Left colon (tissue), 2 donors: ENCODE results near the gene MAPK12. TPM values are rescaled to one million over a fixed set of nuclear protein-coding genes. Genes with fewer than 3 reads are reported as not detected.
A peak's percentile ranks its signal among the peaks of the same experiment; 100 is the strongest.

Experiments used
- ATAC-seq: fragments of 200-7000 bp; cut with Tn5 transposase; one replicate; pipeline ENCODE4 v1.9.1; 2020; ENCODE audit warnings: mild to moderate bottlenecking, moderate library complexity
- DNase-seq, 2 donors: peaks; one replicate each; pipeline ENCODE4 v3.0.0-alpha.2; 2020
- intact Hi-C, 2 donors: fragments of 100-400 bp; cut with DNase I in 1 of 2; cut with micrococcal nuclease in 1 of 2; formaldehyde crosslinking; loops; one replicate each; pipeline versions ENCODE4 v1.11.2 to v1.14.0; 2022; cut with DNase I, micrococcal nuclease
- total RNA-seq, 2 donors: library from RNA; stranded (reverse); fragmentation: NEBNext Ultra II Directional; extraction: Animal tissue kit (Norgen Biotek cat#: 25700); gene quantifications; one replicate each; pipeline ENCODE4 v1.2.1, GENCODE V29; 2021
- donor health status: DM: no; HTN: no; CAD: no.
- donor health status: DM: yes; HTN: yes; CAD: no.

MAPK12 gene
- total RNA-seq, 2 donors from 2014 or later = 3.0 to 3.1 TPM

DNA sequence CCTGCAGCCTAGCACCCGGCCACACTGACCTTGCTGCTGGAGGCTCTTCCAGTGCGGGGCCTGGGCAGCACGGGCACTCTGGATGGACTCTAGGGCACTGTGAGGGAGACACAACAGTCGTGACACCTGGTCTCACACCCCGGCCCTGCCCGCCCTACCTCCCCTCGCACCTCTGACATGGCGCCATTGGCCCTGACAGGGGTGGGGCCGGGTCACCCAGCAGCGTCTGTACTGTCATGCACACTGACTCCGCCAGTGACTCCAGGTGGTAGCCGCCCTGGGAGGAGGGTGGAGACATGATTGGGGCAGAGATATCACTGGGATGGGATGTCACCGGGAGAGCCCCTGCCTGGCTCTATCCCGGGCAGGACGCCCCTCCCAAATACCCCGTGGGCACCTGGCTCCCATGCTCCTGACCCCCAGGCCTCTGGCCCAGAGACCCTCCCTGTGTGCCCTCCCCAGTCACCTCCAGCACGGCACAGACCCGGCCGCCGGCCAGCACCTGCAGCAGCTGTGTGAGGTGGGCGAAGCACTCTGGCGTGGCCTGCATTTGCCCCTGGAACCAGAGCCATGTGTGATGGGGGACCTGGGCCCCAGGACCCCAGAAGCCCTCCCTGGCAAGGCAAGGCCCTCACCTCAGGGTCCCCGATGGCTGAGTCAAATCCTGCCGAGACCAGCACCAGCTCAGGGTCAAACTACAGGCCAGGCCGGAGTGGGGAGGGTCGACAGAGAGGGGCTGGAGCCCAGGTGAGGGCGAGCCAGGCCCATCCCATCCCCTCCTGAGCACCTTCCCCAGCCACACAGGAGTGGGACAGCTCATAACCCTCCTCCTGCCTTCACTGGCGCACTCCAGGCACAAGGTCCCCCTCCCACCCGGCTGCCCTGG is 13.0 kb downstream of the MAPK12 start:
- ATAC-seq (no peak), DNase-seq (no peak)
- intact Hi-C loops = no loop called here

DNA sequence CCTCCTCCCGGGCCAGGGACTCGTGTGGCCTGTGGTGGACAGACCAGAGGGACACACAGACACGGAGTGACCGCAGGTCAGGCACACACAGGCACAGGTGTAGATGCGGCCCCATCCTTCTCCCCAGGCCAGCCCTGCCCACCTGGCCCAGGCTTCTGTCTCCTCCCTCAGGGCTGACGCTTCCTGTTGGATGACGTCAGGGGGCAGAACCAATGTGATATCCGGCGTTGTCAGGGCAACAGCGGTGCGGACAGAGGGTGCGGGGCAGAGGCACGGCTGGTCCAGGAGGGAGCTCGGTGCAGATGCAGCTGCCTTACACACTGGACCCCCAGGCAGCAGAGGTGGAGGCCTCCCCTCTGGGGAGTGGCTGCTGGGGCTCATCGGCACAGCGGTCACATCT is 13.7 kb downstream of the MAPK12 start:
- DNase-seq (peak; percentile 67 to 84), ATAC-seq (peak; percentile 11)
- intact Hi-C loops = no loop called here

DNA sequence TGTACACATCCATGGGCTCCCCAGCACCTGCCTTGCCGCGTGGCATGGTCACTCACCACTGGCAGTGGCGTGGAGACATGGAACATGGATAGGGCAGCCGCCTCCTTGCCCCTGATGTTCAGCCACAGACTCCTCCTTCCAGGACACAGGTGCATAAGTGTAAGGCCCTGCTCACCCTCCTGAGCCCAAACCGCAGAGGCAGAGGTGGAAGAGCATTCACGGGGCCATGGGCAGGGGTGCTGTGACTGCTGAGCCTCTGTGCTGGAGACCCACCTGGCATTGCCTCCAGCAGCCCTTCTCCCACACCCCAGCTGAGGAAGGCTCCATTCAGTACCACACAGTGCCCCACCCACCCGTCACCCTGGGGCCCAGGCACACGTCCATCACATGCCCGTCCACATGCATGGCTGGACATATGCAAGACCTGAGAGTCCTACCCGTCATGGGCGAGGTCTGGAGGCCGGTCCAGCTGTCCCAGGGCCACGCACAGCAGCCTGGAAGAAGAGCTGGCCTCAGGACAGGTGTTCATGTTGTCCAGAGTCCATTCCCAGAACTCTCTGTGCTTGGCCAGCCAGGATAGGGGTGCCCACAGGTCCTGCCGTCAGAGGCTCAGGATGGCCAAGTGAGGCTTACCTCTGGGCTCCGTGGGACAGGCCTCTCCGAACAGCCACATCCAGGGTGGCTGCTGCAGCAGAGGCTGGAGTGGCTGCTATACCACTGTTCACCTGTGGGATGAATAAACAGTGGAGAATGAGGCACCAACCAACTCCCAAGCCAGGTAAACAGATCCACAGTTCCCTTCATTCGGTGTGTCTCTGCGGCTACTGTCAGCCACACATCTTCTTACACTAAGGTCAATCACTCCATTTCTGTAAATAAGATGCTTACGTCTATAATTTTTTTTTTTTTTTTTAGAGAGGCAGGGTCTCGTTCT is 15.0 kb downstream of the MAPK12 start:
- DNase-seq = no peak
- no peak for ATAC-seq
- intact Hi-C loops = no loop called here

DNA sequence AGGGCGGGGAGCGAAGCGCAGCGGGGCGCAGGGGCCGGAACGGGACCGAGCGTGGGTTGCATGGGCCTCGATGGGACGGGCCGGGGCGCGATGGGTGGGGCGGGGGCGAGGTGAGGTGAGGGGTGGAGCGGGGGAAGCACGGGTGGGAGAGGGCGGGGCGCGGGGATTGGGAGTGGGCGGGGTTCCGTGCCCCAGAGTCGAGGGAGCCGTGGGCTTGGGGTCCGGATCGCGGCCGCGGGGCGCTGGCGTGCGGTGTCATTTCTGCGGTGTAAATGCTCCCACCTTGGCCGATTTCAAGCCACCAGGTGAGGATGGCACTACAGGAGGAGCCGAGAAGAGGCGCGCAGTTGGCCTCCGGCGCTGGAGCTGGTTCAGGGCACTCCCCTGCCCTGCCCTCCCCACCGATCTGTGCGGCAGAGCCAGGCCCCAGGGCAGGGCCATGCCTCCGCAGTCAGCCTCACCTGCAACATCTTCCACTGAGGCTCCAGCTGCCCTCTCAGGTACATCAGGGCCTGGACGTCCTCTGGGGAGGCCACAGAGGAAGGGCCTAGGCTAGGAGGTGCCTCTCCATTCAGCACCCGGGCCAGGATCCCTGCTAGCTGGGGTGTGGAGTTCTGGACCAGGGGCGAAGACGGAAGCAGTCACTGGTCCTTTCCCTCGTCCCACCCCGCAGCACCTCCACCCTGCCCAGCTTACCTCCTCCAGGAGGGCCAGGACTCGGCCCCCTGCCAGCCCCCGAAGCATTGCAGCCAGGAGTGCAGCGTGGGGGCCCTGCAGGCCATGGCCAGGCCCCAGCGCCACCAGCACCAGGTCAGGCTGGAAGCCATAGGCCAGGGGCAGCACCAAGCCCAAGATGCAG is 16.0 kb downstream of the MAPK12 start:
- peak in 1 of 2 donors; percentile 49 for DNase-seq

DNA sequence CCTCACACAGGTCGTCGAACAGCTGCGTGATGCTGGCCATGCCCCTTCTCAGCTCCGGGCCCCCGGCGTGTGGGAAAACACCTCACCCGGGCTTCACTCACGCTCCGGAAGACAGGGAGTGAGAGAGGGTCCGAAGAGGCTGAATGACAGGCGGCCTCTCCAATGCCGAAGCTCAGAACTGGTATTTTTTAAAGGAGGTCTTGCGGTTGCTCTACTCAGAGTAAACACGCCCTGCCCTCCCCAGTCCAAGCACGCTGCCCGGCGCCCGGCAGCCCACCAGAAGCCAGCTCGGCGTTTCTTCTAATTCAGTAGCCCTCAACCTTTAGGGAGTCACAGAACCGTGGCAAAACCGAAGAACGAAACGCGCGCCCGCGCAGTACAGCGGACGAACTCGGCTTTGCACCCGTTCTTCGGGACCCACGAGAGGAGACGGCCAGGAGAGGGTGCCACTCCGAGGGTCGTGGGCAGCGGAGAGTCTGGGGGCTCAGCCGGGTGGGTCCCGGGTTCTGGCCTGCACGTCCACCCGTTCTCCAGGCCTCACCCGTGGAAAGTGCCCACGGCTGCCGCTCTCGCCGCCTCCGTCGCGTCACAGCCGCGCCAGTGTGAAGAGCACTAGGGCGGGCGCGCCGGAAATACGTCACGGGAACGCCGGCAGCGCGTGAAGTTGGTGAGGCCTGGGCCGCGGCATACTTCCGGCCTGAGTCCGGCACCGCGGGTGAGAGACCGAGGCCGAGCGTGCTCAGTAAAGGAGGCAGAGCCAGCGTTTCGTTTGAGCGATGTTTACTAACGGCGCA is 16.9 kb downstream of the MAPK12 start, which contains the start of gene TUBGCP6:
TUBGCP6 (minus strand) TSS at position 604 of the 794 bp plus-strand sequence; CDS start at position 40, 564 bp downstream.
- intact Hi-C loops = no loop called here
- peak; percentile 86 for ATAC-seq
- DNase-seq = peak; percentile 92 to 97

More for the DNA sequence above, 16.0 kb downstream of the MAPK12 start:
- intact Hi-C loops = no loop called here
- peak; percentile 45 for ATAC-seq

DNA sequence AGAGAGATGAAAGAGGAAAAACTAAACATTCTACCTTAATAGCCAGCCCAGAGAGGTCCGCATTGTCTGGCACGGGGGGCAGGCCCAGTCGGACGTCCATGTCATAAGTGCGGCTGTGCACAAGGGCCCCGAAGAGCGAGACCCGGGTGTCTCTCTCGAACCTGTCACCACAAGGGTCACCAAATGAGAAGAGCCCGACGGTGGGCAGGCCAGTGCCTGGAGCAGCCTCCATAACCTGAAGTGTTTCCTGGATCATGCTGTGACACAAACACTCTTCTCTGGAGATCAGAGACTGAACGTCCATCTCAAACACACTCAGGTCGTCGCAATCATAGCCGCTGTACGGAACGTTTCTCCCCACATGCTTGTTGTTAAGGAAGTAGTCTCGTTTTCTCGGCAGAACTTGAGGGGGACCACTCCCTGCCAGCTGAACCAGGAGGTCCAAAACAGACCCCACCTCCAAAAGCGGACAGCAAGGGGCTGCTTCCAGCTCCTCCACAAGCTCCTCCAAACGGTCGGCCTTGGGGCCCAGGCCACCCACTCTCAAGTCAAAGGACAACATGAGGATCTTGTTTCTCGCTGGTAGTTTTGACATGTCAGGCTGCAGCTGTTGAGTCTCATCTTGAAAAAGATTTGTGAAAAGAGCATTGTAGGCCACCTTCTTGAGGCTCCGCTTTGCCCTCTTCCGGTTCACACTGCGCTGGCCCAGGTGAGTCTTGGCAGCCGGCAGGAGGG is 17.6 kb downstream of the MAPK12 start:
- intact Hi-C loops = no loop called here
- ATAC-seq (peak; percentile 36), DNase-seq (no peak)

DNA sequence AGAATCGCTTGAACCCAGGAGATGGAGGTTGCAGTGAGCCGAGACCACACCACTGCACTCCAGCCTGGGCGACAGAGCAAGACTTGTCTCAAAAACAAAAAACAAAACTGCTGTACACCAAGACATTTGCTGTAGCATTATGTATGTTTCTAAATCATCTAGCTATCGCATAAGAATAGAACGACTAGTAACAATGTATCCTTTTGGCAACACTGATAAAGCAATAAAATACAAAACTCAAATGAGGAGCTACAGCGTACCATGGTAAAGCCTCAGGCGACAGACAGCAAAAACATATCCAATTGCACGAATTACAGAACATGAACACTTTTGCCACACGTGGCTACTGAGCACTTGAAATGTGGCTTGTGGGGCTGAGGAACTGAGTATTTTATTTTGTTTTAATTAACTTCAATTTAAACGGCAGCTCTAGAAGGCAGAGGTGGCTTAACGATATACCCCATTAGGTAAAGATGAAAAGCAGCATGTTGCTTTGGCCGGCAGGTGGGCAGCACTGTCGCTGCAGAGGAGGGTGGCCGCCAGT is 19.0 kb downstream of the MAPK12 start:
- ATAC-seq (no peak), DNase-seq (no peak)
- intact Hi-C loops = no loop called here

DNA sequence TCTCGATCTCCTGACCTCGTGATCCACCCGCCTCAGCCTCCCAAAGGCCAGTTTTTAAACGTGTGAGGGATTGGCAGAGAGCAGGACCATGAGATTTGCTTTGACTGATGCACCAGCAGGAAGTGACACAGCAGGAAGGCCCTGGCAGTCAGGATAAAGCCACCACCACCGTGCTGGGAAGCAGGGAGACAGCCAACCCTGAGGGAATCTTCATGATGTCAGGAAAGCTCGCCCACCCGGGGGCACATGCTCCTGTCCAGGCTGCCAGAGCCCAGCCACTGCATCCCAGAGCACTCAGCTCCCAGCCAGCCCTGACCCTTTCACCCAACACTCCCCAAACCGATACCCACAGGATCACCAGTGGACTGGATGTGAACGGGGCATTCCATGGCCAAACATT is 22.7 kb downstream of the MAPK12 start:
- intact Hi-C loops = no loop called here
- DNase-seq (no peak), ATAC-seq (no peak)

DNA sequence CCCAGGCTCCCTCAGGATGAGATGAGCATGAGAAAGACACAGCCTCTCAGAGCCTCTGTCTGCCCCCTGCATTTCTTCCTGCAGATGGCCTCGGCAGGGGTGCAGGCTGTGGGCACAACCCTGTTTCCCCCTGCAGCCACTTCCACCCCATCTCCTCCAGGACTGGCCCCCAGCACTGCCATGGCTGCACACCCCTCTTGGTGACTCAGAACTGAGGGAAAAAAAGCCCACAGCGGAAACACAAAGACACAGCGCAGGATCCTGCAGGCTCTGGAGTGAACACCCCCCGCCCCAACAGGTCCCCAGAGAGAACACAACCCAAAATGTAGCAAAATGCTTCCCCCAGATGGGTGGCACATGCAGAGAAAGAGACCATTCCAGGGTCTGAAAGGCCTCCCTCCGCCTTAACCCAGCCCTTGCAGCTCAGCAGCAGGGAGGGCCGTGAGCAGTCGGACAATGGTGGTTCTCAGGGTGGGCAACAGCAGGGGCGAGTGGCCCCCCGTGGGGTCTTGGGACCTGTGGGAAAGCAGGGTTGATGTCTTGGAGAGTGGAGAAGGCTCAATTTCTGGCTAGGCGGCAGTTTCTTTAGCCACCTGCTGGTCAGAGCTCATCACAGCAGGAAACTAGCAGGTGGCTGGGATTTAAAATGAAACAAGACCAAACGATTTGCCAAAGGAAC is 24.6 kb downstream of the MAPK12 start:
- peak; percentile 47 for ATAC-seq
- DNase-seq = no peak
- intact Hi-C loops = no loop called here

DNA sequence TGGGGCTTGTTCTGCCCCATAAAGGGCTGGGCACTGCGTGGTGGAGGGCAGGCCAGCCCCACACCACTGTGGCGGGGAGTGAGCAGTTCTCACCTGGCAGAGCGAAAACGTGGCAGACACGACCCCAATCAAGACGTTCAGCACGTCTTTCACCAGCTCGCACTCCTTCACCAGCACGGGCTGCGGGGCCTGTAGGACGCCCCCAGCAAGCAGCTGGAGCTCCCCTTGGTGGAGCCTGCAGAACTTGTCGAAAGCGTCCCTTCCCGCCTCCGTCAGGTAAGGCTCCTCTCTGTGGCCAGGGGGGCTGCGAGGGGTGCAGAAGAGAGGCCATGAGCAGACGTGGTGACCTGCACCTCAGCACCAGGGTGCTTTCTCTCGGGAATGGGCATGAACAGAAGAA is 28.3 kb downstream of the MAPK12 start:
- DNase-seq (no peak), ATAC-seq (no peak)
- intact Hi-C loops = no loop called here

DNA sequence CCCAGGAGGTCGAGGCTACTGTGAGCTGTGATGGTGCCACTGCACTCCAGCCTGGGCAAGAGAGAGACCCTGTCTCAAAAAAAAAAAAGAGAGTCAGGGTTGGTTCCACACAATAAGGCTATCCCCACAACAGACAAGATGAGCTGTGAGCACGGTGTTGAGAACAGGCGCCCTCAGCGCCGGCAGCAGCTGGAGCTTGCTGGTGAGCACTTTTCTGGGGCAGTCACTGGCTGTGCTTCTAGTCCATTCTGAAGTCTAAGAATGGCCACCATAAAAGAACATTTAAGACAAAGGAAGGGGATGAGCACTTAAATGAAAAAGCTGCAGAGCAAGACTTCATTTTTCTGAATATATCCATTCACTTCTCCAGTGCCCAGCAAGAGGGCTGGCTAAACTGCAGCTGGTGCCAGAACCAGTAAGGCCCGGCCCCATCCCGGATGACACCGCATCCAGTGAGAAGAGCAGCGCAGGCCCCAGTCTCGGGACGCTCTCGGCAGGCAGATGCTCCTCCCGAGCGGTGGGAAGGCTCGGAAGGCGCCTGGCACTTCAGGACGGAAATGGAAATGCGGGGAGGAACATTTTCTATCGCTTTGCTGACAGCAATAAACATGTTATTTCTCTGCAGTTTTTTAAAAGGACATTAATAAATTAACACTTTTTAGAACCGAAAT is 28.9 kb downstream of the MAPK12 start:
- intact Hi-C loops = no loop called here
- no peak for DNase-seq
- no peak for ATAC-seq

DNA sequence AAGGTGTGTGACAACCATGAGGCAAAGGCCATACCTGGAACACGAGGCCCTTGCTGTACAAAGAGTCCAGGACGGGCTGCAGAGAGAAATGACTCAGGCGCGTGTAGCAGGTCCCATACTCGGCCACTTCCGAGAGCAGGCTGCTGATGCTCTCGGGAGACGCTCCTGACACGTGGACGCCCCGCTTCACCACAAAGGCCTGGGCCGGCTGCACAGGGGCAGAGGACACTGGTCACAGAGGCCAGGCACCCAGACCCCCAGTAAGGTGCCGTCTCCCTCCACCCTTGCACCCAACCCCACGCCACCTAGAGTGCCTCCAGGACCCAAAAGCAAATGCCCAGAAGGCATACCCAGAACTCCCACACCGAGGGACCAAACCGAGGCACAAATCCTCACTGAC is 32.1 kb downstream of the MAPK12 start:
- ATAC-seq (no peak), DNase-seq (no peak)
- intact Hi-C loops = no loop called here

DNA sequence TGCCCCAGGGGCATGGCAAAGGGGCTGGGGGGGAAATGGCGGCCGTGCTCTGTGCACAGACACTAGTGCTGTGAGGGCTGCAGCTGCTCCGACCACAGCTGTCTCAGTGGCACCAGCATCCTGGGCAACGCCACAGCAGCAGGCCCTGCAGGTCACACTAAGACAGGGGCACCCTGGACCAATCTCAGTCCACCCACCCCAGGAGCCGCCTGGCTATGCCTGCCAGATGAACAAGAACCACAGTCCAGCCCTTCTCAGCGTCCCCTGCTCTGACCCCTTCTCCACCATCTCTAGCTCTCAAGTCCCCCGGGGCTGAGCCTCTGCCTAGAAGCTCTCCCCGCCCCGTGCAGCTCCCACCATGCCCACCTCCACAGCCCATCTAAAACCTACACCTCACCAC is 33.1 kb downstream of the MAPK12 start:
- intact Hi-C loops = no loop called here
- ATAC-seq (no peak), DNase-seq (no peak)

DNA sequence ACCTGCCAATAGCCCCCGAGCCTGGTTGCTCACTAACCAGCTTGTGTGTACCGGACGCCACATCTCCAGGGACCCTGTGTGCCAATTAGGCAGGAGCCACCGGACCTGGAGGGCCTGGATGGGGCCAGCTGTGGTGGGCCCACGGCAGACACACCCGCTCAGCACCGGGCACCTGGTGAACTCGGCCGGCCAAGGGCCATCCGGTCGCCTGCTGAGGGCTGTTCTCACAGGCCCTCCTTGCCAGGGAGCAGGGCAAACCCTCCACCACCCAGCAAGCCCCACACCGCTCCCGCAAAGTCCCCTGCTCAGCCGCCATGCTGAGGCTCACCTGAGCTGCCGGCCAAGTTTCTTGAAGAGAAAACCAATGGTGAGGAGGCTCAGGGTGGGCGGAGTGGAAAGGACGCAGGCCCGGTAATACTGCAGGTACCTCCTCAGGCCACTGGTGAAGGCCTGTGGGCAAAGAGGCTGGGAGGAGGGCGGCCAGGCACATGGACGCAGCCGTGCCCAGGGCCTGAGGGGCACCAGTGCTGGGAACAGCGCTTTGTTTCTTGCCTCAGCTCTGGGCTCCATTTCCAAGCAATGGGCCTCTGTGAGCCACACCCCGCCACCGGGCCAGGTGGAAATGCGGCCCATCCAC is 33.8 kb downstream of the MAPK12 start:
- DNase-seq (no peak), ATAC-seq (no peak)
- intact Hi-C loops = no loop called here

DNA sequence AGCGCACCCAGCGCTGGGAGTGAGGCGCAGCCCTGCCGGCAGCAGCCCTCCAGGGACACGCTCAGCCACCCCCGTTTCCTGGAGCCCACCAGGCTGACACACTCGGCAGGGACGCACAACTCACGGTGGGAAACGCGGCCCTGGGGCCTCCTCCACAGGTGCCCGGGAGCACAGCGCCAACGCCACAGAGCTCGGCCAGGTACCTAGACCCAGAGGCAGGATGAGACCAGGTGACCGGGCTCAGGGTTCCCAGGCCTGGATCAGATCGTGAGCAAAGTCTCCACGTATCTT is 34.7 kb downstream of the MAPK12 start:
- DNase-seq = no peak
- ATAC-seq = no peak
- intact Hi-C loops = no loop called here
